22Rv1 (cell line): ENCODE measurements around the gene OBI1.
"Not testable (repeated sequence)": the region's sequence is repeated elsewhere in the genome, so short reads cannot be mapped to it uniquely, and the experiment has no call there.

Source experiments
- H3K27ac ChIP-seq: fragments of 450-650 bp; 2 replicates; pipeline ENCODE4 v1.5.1; 2017
- ZFX ChIP-seq: fragments of 450-650 bp; IDR thresholded peaks from 2 replicates; pipeline ENCODE4 v1.6.1; 2017; ENCODE audit warnings: antibody characterized with exemption, borderline replicate concordance
- TF ChIP-seq, protein P1 (sequence below): fragments of 450-650 bp; IDR thresholded peaks from 2 replicates; pipeline ENCODE4 v1.5.1; 2017; ENCODE audit warnings: mild to moderate bottlenecking

The OBI1 gene

DNA sequence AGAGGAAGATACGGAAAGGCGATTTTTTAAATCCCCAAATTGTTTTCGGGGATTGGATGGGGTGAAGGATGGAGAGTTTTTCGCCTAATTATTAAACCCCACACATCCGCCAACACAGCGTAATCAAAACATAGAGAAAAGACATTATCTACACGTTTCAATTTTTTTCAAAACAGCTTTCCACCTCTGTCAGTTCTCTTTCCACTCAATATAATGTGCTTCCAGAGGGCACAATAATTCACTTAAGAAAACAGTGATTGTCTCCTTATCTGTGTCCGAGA is 435 bp upstream of the OBI1 start:
- no peak for TF ChIP-seq ZFX
- TF ChIP-seq, protein P1, sequence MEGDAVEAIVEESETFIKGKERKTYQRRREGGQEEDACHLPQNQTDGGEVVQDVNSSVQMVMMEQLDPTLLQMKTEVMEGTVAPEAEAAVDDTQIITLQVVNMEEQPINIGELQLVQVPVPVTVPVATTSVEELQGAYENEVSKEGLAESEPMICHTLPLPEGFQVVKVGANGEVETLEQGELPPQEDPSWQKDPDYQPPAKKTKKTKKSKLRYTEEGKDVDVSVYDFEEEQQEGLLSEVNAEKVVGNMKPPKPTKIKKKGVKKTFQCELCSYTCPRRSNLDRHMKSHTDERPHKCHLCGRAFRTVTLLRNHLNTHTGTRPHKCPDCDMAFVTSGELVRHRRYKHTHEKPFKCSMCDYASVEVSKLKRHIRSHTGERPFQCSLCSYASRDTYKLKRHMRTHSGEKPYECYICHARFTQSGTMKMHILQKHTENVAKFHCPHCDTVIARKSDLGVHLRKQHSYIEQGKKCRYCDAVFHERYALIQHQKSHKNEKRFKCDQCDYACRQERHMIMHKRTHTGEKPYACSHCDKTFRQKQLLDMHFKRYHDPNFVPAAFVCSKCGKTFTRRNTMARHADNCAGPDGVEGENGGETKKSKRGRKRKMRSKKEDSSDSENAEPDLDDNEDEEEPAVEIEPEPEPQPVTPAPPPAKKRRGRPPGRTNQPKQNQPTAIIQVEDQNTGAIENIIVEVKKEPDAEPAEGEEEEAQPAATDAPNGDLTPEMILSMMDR = no peak
- peak overlapping the region; percentile 92 for H3K27ac ChIP-seq

DNA sequence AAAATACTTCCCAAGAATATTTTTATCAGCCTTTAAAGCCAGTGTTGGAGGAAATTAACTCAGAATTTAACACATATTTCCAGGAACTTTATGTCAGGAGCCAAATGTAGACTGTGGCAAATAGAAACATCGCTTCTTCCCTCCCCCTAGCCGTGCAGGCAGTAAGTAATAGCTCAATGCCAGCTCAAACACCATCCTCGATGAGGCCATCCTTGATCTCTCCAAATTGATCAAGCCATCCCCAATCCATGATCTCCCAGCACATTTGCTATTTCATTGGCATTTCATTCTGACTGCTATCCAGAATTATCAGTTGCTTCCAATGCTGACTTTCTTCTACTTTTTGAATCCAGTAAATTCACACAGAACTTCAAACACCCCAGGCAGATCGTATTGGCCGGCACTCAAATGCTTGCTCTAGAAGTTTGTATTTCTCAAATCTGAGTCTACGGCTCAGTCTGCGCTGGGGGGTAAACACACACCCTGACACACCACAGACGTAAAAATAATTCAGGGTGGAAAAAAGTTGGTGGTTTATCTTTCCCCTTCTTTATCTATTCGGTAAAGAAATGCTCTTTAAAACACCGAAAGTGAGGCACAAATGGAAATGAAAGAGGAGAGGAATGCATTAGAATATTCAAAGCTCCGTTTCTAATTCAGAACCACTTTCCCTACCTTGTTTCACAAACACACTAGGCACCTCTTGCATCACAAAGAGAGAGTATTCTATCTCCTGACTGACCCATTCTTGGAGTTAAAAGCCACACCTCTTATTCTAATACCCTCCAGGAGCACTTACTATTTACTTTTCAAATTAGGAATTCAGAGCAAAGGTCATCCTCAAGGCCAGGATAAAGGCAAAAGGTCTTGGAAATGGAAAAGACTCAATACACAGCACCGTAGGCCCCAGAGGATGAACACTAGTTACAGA is 991 bp downstream of the OBI1 start:
- TF ChIP-seq, protein P1 = no peak
- no peak for TF ChIP-seq ZFX
- peak overlapping the region; percentile 92 for H3K27ac ChIP-seq

DNA sequence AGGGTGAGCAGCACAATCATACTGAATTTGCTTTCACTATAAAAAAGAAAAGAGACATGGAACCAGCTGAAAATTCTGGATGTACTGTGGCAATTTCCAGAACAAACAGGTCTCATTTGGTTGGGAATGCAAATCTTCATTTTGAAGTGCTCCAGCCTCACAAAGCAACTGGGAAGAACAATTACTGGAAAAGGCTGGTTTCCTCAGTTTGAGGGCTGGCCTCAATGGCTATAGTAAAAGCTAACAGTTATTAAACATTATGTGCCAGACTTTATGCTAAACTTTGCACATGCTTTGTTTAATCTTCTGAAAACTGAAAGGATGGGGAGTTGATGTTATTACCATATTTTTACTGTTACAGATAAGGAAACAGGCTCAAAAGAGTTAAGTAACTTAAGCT is 3.0 kb downstream of the OBI1 start:
- no peak overlapping the region for H3K27ac ChIP-seq
- TF ChIP-seq, protein P1 = no peak
- TF ChIP-seq ZFX = no peak

GRCh38 chr13:78655007-78655406 is 3.9 kb downstream of the OBI1 start:
- no peak overlapping the region for H3K27ac ChIP-seq
- no peak for TF ChIP-seq ZFX
- TF ChIP-seq, protein P1 = no peak

- TF ChIP-seq, protein P1 = no peak
- TF ChIP-seq ZFX = no peak
- H3K27ac ChIP-seq = no peak overlapping the region
These were observed 6.3 kb downstream of the OBI1 start for GRCh38 chr13:78652651-78653050.

- no peak for TF ChIP-seq ZFX
- no peak overlapping the region for H3K27ac ChIP-seq
These were observed 8.3 kb downstream of the OBI1 start for GRCh38 chr13:78650717-78651083.

GRCh38 chr13:78649997-78650716 is 8.8 kb downstream of the OBI1 start:
- TF ChIP-seq, protein P1 = no peak
- no peak for TF ChIP-seq ZFX
- no peak overlapping the region for H3K27ac ChIP-seq

- H3K27ac ChIP-seq = not testable (repeated sequence)
These were observed 11.8 kb downstream of the OBI1 start for GRCh38 chr13:78647109-78647678.
